ENCODE results near the gene ARX.

Gene ARX

GRCh38 chrX:25016938-25017598 is 1.3 kb upstream of the ARX start:
- DNase-seq (ENCODE audit: low read depth), result no peak

- DNase-seq (ENCODE audit: low read depth), result no peak
Measured at GRCh38 chrX:25016361-25016671, 551 bp upstream of the ARX start.

- DNase-seq (ENCODE audit: low read depth), result no peak
Measured at GRCh38 chrX:25014366-25014838, 1.4 kb downstream of the ARX start.

GRCh38 chrX:25013632-25014365 is 2.0 kb downstream of the ARX start:
- DNase-seq (ENCODE audit: low read depth), result no peak

DNA sequence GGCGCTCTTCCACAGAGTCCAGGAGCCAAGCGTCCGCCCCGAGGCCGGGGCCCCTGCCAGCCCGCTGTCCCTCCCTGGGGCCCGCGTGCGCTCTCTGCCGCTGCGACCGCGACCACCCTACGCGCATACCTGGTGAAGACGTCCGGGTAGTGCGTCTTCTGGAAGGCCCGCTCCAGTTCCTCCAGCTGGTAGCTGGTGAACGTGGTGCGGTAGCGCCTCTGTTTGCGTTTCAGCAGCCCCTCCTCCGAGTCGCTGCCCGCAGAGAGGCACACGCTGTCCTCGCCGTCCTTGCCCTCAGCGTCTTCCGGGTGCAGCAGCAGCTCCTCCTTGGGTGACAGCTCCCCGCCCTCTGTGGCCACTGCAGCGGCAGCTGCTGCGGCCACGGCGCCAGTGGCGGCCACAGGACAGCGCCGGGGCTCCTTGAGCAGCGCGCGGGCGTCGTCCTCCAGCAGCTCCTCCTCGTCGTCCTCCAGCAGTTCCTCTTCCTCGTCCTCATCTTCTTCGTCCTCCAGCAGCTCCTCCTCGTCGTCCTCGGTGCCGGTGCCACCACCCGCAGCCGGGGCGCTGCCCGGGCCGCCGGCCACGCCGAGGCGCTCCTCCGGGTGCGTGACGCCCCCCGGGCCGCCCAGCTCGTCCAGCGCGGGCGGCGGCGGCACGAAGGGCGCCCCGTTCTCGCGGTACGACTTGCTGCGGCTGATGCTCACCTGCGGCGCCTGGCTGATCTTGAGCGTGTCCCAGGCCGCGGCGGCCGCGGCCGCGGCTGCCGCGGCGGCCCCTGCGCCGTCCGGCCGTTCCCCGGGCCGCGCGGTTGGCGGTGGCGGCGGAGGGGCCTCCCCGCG is 2.8 kb downstream of the ARX start:
- no peak for DNase-seq (ENCODE audit: low read depth)

DNA sequence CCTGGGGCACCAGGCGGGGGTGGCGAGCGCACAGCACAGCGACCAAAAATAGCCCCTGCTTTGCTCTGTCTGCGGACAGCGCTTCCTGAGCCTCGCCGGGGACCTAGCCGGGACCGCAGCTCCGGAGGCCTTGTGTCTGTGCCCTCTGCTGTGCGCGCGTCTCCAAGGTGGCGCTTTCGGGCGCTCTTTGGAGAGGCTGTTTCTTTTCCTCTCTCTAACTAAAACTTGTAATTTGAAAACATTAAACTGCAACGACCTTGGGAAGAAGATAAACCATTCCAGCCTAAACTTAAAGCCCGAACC is 3.4 kb downstream of the ARX start:
- DNase-seq (ENCODE audit: low read depth), result no peak

GRCh38 chrX:25011589-25012432 is 4.0 kb downstream of the ARX start:
- DNase-seq (ENCODE audit: low read depth), result no peak

DNA sequence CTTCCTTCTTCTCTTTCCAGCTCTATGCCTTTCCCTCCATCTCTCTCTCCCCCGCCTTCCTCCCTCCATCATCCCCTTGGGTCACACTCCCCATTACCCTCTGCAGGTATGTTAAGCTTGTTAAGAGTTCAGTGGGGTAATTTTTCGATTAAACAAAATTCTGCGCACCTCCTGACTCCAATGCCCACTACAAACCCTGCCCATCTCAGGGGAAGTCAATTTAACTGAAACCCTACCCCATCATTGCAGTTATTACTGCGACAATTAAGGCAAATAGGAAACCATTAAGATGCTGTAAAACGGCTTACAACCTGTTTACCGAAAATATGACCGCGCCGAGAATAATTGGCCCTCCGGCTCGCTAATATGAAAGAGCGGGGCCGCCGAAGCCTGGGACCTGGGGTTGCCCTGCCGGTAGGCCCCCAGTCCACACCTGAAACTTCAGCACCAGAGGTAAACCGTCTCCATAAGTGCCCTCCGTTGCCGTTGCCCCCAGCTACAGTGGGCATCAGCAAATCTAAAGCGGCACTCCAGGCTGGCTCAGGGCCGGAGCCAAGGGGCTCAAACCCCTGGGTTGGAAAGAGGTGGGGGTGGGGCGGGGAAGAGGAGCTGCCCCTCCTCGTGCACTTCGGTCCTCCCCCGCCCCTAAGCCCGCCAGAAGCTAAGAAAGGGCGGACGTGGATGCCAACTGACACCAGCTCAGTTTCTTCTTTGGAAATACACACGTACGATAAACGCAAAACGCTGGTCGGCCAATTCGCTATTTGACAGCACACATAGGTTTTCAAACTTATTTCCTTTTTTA is 4.8 kb downstream of the ARX start:
- DNase-seq (ENCODE audit: low read depth), result no peak

- DNase-seq (ENCODE audit: low read depth), result no peak
Measured at GRCh38 chrX:25009407-25009806, 6.4 kb downstream of the ARX start.

- no peak for DNase-seq (ENCODE audit: low read depth)
Measured at GRCh38 chrX:25007059-25008053, 8.4 kb downstream of the ARX start.

GRCh38 chrX:25006586-25007058 is 9.1 kb downstream of the ARX start:
- DNase-seq (ENCODE audit: low read depth), result no peak

DNA sequence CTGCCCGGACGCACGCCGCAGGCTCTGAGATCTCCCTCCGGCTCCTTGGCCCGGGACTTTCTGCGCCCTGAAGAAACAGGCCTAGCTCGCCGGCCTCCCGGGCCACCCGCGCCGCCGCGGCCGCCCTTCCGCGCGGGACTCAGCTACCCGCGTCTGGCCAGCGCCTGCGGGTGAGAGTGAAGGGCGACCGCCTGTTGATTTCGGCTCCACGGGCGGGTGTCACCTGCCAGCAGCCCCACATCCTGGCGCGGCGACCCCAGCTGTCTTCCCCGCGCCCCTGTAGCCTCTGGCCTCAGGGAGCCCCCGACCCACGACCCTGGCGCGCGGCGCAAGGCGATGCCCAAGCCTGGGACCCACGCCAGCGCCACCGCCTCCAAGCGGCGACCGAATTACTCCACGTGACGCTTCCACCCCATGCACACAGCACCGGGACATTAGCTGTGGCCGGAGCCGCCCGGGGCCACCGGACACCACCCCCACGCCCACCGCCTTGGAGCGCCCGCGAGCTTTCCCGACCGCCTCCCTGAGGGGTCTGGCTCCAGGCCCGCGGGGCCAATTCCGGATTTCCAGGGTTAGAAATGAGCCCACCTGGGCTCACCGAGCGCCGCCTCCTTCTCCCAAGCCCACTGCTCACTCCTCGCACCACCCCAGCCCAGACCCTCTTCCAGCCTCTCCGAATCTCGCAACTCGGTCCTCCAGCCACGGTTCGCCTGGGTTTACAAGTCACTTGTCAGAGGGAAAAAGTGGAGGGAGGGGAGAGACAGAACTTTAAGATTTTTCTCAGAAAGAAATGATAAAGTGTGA is 10.2 kb downstream of the ARX start:
- no peak for DNase-seq (ENCODE audit: low read depth)

DNA sequence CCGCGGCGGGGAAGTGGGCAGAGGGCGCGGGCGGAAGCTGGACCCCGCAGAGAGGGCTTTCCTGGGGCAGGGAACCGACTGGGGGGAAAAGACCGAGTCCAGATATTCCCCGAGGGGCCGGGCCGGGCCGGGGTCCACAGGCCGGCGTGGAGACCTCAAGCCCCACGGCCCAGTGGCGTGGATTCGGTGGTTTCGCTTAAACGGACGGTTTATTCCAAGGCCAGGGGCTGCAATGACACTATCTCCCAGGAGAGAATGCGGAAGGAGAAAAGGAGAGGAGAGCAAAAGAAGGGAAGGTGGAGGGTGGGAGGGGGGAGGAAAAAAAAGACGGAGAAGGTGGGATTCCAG is 10.8 kb downstream of the ARX start:
- DNase-seq (ENCODE audit: low read depth), result no peak

DNA sequence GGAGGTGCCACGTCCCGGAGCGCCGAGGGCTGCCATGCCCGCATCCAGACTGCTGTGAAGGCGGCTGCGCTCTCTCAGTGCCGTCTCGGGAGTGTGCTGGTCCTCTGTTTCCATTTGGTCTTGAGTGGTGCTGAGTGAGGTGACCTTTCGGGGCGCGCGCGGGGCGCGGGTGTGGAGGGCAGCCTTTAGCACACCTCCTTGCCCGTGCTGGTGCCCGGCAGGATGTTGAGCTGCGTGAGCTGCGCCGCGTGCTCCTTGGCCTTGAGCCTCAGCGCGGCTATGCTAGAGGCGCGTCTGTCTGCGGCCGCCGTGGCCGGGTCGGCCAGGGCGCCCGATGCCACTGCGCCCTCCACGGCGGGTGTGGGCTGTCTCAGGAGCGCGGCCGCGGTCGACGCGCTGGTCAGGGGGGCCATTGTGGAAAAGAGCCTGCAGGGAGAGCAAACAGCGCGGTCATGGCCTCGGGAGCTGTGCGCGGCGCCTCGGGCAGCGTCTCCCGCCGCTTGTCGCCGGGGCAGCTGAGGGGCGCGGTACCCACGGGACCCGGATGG is 11.2 kb downstream of the ARX start:
- no peak for DNase-seq (ENCODE audit: low read depth)

GRCh38 chrX:25004040-25004439 is 11.7 kb downstream of the ARX start:
- DNase-seq (ENCODE audit: low read depth), result no peak

- peak; percentile 10 for DNase-seq (ENCODE audit: low read depth)
Measured at GRCh38 chrX:25003066-25003849, 12.5 kb downstream of the ARX start.

DNA sequence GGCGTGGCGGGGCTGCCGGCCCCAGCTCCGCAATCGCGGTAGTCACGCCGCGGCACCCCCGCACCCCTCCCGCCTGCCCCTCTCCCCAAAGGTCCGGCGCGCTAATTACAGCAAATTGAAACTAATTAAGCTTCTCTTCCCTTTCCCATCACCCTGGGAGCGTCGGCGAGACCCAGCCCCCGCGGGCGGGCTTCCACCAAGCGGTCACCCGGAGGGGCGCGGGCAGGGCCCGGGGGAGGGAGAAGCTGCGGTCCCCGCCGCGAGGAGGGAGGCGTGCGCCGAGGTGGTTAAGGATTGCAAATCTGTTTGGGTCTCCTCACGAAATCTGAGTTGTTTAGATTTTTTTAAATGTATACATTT is 13.1 kb downstream of the ARX start:
- DNase-seq (ENCODE audit: low read depth), result no peak
